Endodermal cell (in vitro differentiated cells): ENCODE data around the gene SLC29A4. TPM values are rescaled to one million over a fixed set of nuclear protein-coding genes. Genes with fewer than 3 reads are reported as not detected.
"Not testable (repeated sequence)": the region's sequence is repeated elsewhere in the genome, so short reads cannot be mapped to it uniquely, and the experiment has no call there.

ENCODE experiments used
- DNase-seq: peaks from one replicate; pipeline ENCODE4 v3.0.0-alpha.2; 2017
- H3K27ac ChIP-seq: 2 replicates; pipeline ENCODE4 v1.5.1; 2013; ENCODE audit warnings: mild to moderate bottlenecking, low read depth, low read length, moderate library complexity
- H3K27me3 ChIP-seq: 2 replicates; pipeline ENCODE4 v1.6.1; 2013; ENCODE audit warnings: mild to moderate bottlenecking, low read length, moderate library complexity; ENCODE audit not compliant: insufficient read depth, control insufficient read depth, poor library complexity, severe bottlenecking
- H3K36me3 ChIP-seq: 2 replicates; pipeline ENCODE4 v1.7.0; 2013; ENCODE audit warnings: mild to moderate bottlenecking, low read length, moderate library complexity; ENCODE audit not compliant: control insufficient read depth, insufficient read depth
- H3K4me1 ChIP-seq: one replicate; pipeline ENCODE4 v1.7.0; 2013; ENCODE audit warnings: low read length; ENCODE audit not compliant: control insufficient read depth, insufficient read depth
- H3K4me3 ChIP-seq: 2 replicates; pipeline ENCODE4 v1.5.1; 2013; ENCODE audit warnings: mild to moderate bottlenecking, low read length, moderate library complexity
- H3K9ac ChIP-seq: 2 replicates; pipeline ENCODE4 v1.6.1; 2013; ENCODE audit warnings: mild to moderate bottlenecking, low read length, moderate library complexity; ENCODE audit not compliant: poor library complexity, severe bottlenecking; ENCODE audit errors: extremely low read depth
- H3K9me3 ChIP-seq: 2 replicates; pipeline ENCODE4 v1.6.1; 2013; ENCODE audit warnings: mild to moderate bottlenecking, low read length, moderate library complexity; ENCODE audit not compliant: control insufficient read depth
- H3K27ac Mint-ChIP-seq: 2 replicates; pipeline ENCODE4 v1.8.0; 2020; ENCODE audit warnings: mixed read lengths
- H3K27me3 Mint-ChIP-seq: 2 replicates; pipeline ENCODE4 v1.8.0; 2021; ENCODE audit warnings: mild to moderate bottlenecking, mixed read lengths; ENCODE audit not compliant: insufficient read depth
- H3K36me3 Mint-ChIP-seq: 2 replicates; pipeline ENCODE4 v1.8.0; 2020; ENCODE audit warnings: low read depth, mixed read lengths
- H3K4me1 Mint-ChIP-seq: 2 replicates; pipeline ENCODE4 v1.8.0; 2020; ENCODE audit warnings: mixed read lengths
- H3K4me3 Mint-ChIP-seq: 2 replicates; pipeline ENCODE4 v1.8.0; 2020; ENCODE audit warnings: mild to moderate bottlenecking, moderate library complexity, mixed read lengths
- H3K9me3 Mint-ChIP-seq: 2 replicates; pipeline ENCODE4 v1.8.0; 2020; ENCODE audit warnings: mild to moderate bottlenecking, mixed read lengths
- CTCF ChIP-seq: fragments of 200-600 bp; sonication (generic); conservative IDR thresholded peaks from 2 replicates; pipeline ENCODE4 v1.5.0; 2021; ENCODE audit warnings: antibody characterized with exemption, mild to moderate bottlenecking
- WGBS, 2 experiments: methylation state at CpG; one replicate each; pipeline versions ENCODE4 v1.1.5 to v1.1.7; 2013; ENCODE audit warnings: missing lambda C conversion rate in 2 of 2, mixed read lengths in 1 of 2; ENCODE audit not compliant: insufficient coverage in 1 of 2, insufficient read length in 1 of 2; 5-methylcytosine and 5-hydroxymethylcytosine counted together
- total RNA-seq, 2 donors: library from RNA; stranded (reverse); fragmentation: NEBNext Ultra II Directional in 1 of 2; extraction: Animal tissue kit (Norgen Biotek cat#: 25700) in 1 of 2; gene quantifications; 2 replicates in 1 of 2; 3 replicates in 1 of 2; pipeline ENCODE4 v1.2.1, GENCODE V29; 2021

SLC29A4 gene
- total RNA-seq, 2 donors from 2014 or later: 15.0 to 23.8 TPM

- 13 to 18% methylated on average over 19 to 44 of the region's 46 CpGs for WGBS, 2 experiments
- TF ChIP-seq CTCF: no peak
- no peak overlapping the region for H3K27ac ChIP-seq
- peak overlapping the region; percentile 69 for H3K4me3 ChIP-seq
- H3K9me3 ChIP-seq: no peaks in the 10 kb centered on the region
- no peak overlapping the region for H3K27ac Mint-ChIP-seq
- no peaks in the 10 kb centered on the region for H3K4me1 ChIP-seq
- H3K36me3 ChIP-seq: no peaks in the 10 kb centered on the region
- H3K27me3 ChIP-seq: no peaks in the 10 kb centered on the region
- no peaks in the 10 kb centered on the region for H3K4me1 Mint-ChIP-seq
- H3K9me3 Mint-ChIP-seq: no peaks in the 10 kb centered on the region
- H3K27me3 Mint-ChIP-seq: peaks cover 23% of the 10 kb centered on the region
- H3K4me3 Mint-ChIP-seq: peak overlapping the region; percentile 46
- DNase-seq: no peak
- no peaks in the 10 kb centered on the region for H3K36me3 Mint-ChIP-seq
- H3K9ac ChIP-seq: peak overlapping the region; percentile 11
Observed at GRCh38 chr7:5283421-5284303, 919 bp downstream of the SLC29A4 start.

DNA sequence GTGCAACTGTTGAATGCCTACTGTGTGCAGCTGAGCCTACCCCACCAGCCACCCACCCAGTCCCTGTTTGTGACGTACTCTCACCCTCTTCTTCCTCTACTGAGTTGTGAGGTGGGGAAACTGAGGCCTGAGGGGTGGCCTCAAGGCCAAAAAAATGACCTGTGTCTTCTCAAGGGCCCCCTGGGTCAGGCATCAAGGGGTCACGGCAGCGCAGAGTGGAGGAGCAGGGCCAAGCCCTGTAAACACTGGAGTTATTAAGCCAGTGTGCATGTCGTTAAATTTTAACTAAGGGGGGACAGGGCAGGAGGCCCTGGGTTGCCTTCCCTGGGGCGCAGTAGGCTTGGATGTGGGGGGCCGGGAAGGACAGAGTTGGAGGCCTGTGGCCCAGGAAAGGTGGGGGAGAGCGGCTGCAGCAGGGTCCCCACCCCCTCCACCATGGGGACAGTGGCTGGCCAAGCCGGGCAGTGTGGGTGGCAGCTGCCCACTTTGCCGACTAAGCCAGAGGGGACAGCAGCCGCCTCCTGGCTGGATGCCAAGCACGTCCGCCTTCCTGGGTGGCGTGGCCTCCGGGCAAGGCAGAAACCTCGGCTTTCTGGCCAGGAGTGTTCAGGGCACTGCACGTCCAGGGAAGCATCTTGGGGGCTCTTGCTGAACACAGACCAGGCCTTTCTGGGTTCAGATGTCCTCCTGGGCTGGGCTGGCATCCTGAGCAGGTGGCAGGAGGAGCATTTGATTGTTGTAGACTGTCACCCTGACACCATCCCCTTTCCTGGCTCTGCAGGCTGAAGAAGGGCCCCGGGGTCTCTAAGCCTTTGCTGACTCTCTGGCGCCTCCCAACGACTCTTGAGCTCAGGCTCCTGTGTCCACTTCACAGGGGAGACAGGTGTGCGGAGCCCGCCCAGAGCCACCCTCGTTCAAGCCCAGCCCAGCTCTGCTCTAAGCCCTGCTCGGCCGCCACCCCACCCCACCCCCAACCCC lies 1.9 kb downstream of the SLC29A4 start:
- H3K36me3 ChIP-seq: no peaks in the 10 kb centered on the region
- H3K36me3 Mint-ChIP-seq: peaks cover 3% of the 10 kb centered on the region
- DNase-seq: peak; percentile 95
- H3K4me3 ChIP-seq: no peak overlapping the region
- TF ChIP-seq CTCF: peak; percentile 81
- no peaks in the 10 kb centered on the region for H3K4me1 ChIP-seq
- no peak overlapping the region for H3K27ac ChIP-seq
- H3K27me3 Mint-ChIP-seq: peaks cover 22% of the 10 kb centered on the region
- 53 to 58% methylated on average over 8 to 24 of the region's 24 CpGs for WGBS, 2 experiments
- H3K27me3 ChIP-seq: no peaks in the 10 kb centered on the region
- H3K4me1 Mint-ChIP-seq: no peaks in the 10 kb centered on the region
- no peak overlapping the region for H3K9ac ChIP-seq
- peak overlapping the region; percentile 46 for H3K4me3 Mint-ChIP-seq
- no peaks in the 10 kb centered on the region for H3K9me3 ChIP-seq
- H3K27ac Mint-ChIP-seq: no peak overlapping the region
- no peaks in the 10 kb centered on the region for H3K9me3 Mint-ChIP-seq

GRCh38 chr7:5286933-5287332 lies 4.2 kb downstream of the SLC29A4 start:
- no peak for DNase-seq
- H3K9ac ChIP-seq: no peak overlapping the region
- H3K27me3 Mint-ChIP-seq: peaks cover 7% of the 10 kb centered on the region
- H3K27ac ChIP-seq: no peak overlapping the region
- H3K27ac Mint-ChIP-seq: no peak overlapping the region
- H3K4me3 Mint-ChIP-seq: no peak overlapping the region
- WGBS, 2 experiments: 82 to 86% methylated on average over 7 to 9 of the region's 9 CpGs
- peaks cover 12% of the 10 kb centered on the region for H3K36me3 Mint-ChIP-seq
- no peaks in the 10 kb centered on the region for H3K36me3 ChIP-seq
- TF ChIP-seq CTCF: no peak
- no peaks in the 10 kb centered on the region for H3K27me3 ChIP-seq
- H3K4me1 Mint-ChIP-seq: no peaks in the 10 kb centered on the region
- no peak overlapping the region for H3K4me3 ChIP-seq
- no peaks in the 10 kb centered on the region for H3K9me3 Mint-ChIP-seq
- no peaks in the 10 kb centered on the region for H3K9me3 ChIP-seq
- no peaks in the 10 kb centered on the region for H3K4me1 ChIP-seq

DNA sequence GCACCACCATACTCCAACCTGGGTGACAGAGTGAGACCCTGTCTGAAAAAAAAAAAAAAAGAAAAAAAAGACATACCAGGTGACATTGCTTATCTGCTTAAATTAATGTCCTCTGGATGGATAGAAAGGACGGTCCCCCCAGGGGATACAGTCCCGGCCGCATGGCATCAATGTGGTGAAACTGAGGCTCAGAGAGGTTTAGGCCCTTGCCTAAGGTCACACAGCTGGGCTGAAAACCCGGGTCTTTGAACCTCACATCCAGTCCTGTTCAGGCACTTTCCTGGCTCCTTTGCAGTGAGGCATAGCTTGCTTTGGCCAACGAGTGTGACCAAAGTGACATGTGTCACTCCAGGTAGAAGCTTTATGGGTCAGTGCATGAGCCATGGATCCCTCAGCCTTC lies 4.6 kb downstream of the SLC29A4 start:
- not testable (repeated sequence) for H3K9me3 ChIP-seq, H3K4me3 ChIP-seq, H3K4me1 ChIP-seq, DNase-seq, H3K4me3 Mint-ChIP-seq, H3K27ac Mint-ChIP-seq, H3K27me3 Mint-ChIP-seq, H3K36me3 ChIP-seq, H3K9me3 Mint-ChIP-seq, H3K27me3 ChIP-seq, H3K4me1 Mint-ChIP-seq, H3K9ac ChIP-seq, H3K27ac ChIP-seq
- peaks cover 12% of the 10 kb centered on the region for H3K36me3 Mint-ChIP-seq
- WGBS, 2 experiments: 83 to 93% methylated on average over 2 to 5 of the region's 5 CpGs
